ENCODE results near the gene TNPO3. TPM values are rescaled to one million over a fixed set of nuclear protein-coding genes. Genes with fewer than 3 reads are reported as not detected.

TNPO3 gene
- 31.9 TPM for total RNA-seq

DNA sequence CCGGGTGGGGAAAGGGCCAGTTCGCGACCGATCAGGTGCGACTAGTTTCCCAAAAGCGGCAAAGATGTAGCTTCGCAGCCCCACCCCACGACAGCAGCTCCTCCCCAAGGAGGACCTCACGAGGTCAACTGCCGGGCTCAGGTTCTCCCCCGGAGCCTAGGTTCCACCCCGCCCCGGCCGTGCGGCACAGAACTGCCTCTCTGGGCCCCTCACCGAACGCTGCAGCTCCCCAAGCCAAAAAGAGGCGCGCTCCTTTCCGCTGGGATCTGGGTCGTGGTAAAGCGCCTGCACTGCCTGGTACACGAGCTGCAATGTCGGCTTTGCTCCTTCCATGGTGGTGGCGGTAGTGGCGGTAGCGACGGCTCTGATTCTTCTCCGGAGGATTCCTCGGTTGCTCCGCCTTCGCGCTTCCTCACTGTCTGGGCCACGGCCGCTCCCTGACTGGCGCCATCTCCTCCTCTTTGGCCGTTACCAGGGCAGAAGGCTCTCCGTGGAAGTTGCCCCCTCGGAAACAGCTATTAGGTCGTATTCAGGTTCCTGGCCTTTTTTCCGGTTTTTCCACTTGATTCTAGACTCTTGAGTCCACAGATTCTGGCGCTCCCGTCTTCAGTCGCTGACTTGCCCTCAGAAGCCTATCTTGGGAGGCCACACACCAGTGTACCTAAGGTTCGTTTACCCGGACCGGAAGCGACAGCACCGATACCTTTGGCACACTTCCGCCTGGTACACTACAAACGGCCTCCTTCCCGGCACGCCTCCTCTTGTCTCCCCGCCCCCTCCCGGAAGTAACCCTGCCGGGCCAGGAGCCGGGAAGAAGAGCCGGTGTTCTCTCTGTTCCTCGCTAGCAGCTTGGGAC is at the start of gene TNPO3:
Gene TNPO3 (minus strand): TSS at position 674 of the 856 bp plus-strand sequence. CDS start 341 bp downstream, at position 333.
- peak; percentile 96 for ATAC-seq

DNA sequence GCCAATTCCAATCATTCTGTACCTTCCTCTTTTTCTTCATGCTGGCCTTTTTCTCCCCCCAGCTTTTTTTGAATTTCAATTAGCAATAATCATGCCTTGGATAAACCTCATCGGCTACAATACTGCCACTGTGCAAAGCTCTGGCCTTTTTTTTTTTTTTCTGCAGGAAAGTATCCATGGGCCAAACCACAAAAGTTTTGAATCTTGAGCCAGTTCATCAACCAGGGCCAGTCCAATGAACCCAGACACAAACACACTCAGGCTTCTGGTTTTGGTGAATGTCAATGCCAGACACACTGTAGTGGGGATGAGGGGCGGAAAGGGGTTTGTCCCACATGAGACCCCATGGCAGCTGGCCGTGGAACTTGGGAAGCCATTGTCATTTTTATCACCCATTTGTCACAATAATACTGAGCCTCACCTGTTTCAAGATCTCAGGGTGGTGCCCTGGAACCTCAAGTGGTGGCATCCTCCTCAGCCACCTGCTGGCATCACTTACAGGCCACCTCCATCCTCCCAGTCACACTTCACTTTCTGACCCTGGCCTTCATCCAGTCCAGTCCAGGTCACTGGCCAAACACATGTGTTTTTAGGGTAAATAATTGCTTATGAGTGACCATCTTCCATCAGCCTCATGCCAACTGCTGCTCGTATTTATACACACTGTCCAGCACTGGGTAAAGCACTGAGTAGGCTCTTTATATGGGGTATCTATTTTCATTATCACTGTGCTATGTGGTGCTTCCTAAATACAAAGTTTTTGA is 48.8 kb upstream of the TNPO3 start:
- no peak for ATAC-seq

DNA sequence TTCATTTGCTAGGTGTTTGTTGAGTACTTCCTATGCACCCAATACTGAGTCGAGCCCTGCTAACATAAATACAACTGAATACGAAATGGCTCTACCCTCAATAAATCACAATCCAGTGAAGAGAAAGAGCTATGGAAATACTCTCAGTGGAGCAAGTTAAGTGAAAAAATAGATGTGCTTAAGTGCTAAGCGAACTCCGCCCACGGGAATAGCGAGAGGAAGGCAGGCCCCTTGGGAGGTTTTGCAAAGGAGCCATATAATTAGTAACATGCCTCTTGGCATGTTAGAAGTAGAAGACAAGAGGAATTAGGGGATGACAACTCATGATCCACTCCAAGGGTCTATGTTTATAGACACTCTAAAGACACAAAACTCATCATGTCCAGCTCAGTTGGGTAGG is 46.8 kb upstream of the TNPO3 start:
- ATAC-seq: no peak

DNA sequence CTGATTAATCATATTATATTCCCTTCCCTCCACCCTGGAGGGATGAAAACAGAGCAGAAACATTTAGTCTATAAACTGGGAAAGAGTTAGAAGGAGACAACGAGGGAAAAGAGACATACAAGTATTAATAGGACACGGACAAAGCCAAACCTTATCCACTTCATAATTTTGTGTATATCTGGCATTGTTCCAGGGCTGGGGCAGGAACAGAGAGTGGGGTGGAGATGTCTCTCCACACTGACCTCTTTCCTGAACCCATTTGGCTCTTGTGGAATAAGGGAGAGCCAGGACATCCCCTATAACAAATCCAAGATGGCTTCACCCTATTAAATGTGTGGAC is 45.9 kb upstream of the TNPO3 start:
- no peak for ATAC-seq

DNA sequence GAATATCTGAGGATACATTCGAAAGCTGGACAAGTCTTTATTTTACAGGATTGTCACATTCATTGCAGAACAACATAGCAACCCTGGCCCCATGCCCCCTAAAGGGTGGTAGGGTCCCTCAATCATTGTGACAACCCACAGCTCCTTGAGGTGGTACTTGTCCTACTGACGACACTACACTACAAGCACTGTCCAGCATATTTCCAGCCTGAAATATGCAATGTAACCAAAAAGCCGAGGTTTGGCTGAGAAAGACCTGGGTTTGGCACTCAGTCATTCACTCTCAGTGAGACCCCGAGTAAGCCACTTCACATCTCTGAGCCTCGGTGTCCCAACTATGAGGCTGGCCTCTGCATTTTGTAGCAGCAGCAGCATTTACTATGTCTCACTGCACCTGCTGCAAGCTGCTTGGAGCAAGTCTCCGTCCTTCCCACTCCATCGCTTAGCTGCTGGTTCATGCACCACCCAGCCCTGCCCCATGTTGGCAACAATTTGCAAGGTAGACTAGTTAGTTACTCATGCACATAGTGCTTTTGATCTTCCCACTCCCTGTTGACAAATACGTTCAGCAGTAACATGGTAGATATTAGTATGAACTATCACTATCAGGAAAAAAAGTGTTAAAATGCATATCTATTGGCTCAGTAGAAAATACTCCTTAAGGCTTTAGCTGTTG is 43.6 kb upstream of the TNPO3 start:
- ATAC-seq: peak; percentile 60

DNA sequence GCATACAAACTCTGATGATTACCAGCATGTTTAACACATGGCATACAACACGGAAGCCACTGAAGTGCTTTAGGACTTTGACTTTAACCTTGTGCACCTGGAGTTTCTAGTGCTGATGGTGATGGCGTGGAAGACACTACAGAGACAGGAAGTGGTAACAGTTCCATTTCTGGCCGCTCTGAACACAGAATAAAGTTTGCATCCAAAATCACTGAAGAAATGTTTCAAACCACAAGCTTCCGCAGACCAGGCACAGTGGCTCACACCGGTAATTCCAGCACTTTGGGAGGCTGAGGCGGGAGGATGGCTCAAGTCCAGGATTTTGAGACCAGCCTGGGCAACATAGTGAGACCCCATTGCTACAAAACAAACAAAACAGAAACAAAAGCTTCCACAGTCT is 40.3 kb upstream of the TNPO3 start:
- no peak for ATAC-seq

DNA sequence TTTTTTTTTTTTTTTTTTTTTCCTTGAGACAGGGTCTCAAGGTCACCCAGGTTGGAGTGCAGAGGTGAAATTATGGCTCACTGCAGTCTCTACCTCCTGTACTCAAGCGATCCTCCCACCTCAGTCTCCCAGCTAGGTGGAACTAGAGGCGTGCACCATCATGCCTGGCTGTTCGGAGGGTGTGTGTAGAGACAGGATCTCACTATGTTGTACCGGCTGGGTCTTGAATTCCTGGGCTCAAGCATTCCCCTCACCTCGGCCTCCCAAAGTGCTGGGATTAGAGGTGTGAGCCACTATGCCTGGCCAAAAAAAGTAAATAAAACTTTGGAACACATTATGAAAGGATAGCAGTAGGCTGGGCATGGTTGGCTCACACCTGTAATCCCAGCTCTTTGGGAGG is 39.6 kb upstream of the TNPO3 start:
- no peak for ATAC-seq

DNA sequence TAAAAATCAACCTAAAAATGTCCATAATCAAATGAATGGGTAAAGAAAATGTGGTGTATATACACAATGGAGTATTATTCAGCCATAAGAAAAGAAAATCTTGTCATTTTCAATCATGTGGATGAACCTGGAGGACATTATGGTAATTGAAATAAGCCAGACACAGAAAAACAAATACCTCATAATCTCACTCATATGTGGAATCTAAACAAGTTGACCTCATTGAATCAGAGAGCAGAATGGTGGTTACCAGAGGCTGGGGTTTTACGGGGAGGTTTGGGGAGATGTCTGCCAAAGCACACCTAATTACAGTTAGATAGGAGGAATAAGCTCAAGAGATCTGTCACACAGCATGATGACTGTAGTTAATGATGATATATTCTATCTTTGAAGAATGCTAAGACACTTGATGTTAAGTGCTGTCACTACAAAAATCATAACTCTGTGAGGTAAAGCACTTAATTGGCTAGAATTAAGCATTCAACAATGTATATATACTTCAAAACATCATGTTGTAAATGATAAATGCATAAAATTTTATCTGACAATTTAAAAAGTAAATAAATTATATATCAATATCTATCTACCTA is 39.1 kb upstream of the TNPO3 start:
- no peak for ATAC-seq

DNA sequence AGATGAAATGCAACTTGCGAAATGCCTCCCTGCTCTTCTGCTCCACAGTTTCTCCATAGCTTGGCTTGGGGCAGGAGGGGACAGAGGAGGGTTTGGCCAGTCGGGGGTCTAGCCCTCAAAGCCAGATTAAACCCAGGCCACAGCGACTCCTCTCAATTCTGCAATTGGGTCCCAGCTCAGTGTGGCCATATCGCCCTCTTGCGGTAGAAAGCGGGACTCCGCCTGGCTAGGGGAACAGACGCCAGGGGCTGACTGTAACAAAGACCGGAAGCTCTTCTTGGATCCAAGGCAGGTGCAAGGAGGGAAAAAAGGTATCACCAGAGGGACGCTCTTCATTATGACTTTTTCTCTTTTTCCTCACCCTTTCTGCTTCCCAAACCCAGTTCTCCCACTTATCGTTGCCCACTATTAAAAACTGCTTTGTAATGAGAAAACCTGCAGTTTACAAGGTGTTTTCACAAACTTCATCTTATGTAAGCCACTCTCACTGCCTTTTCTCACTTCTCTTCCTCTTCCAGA is 36.6 kb upstream of the TNPO3 start:
- ATAC-seq: peak; percentile 93

DNA sequence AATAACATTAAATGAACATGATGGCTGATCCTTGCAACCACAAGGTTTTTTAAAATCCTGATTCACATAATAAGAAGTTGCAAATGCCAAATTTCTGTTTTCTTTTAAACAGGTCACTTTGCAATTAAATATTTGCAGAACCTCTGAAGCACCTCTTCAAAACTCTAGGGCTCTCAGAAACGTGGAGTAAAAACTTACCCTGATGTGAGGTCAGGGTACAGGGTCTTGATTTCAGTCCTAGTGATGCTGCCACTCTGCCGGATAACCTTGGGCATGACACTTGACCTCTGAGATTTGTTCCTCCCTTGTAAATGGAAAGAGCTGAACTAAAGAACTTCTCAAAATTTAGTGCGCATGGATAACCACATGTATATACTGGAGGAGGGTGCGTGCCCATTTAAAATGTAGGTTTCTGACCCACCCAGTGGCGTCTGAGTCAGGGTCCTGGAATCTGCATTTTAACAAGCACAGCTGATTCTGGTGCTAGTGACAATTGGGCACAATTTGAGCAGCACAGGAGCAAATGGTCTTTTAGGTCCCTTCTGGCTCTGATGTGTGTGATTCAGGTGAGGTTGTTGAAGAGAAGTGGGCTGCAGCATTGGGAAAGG is 35.5 kb upstream of the TNPO3 start:
- ATAC-seq: no peak

DNA sequence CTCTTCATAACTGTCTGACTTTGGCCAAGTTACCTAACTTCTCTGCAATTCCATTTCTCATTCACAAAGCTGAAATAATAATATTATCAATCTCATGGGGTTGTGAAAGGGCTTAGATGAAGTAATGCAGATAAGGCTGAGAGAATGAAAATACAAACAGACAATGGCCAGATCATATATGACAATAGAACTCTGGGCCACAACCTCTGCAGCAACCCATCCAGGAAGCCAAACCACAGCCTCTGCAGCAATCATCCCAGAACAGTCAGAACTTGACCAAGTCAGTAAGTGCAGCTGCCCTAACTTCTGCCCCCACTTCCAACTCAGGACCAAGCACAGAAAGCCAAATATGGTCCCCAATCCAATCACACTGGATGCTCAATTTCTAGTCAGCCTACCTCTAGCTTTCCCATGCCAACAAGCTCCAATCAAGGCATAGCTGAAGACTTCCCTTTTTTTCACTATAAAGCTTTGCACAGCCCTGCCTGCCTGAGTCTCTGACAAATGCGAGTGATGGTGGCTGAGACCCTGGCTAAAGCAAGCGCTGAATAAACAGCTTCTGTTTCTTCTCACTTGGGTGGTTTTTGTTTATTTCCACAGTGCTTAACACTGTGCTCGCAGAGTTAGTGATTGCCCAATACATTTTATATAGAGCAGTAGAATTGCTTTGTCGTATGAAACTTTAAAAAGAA is 34.8 kb upstream of the TNPO3 start:
- no peak for ATAC-seq

DNA sequence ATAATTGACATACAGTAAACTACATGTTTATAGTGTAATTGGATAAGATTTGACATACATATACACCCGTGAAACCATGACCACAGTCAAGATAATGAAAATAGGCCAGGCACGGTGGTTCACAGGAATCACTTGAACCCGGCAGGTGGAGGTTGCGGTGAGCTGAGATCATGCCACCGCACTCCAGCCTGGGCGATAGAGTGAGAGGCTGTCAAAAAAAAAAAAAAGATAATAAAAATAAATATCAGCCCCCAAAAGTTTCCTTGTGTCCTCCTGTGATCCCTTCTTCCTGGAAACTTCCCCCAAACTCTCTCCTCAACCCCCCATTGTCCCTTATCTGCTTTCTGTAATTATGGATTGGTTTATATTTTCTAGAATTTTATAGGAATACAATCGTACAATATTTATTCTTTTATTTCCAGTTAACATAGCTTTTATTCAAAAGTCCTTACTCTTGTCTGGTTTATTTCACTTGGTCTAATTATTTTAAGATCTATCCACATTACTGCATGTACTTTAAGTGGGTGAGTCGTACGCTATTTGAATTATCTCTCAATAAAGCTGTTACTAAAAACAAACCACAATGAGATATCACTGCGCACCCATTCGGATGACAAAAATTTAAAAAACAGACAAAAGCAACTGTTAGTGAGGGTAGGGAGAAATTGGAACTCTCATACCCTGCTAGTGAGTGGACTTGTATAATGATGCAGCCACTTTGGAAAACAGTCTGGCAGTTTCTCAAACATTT is 30.1 kb upstream of the TNPO3 start:
- ATAC-seq: no peak

DNA sequence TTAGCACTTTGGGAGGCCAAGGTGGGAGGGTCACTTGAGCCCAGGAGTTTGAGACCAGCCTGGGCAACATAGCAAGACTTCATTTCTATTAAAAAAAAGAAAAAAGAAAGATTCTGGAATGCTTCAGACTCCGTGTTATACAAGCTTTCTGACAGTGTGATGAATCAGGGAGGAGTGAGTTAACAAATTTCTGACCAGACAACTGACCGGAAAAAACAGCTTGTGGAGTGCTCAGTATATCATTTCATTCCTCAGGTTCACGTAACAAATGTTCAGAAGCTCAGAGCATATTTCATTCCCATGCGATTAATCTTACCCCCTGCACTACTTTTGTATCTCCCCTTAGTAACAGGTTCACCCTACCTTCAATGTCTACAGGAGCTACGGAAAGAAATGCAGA is 28.6 kb upstream of the TNPO3 start:
- ATAC-seq: no peak

DNA sequence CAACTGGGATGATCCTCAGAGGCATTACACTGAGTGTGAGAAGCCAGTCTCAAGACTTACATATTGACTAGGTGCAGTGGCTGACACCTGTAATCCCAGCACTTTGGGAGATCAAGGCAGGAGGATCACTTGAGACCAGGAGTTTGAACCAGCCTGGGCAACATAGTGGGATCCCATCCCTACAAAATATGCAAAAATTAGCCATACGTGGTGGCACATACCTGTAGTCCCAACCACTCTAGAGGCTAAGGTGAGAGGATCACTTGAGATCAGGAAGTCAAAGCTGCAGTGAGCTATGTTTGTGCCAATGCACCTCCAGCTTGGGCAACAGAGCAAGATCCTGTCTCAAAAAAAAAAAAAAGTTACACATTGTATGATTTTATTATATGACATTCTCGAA is 23.5 kb upstream of the TNPO3 start:
- no peak for ATAC-seq

DNA sequence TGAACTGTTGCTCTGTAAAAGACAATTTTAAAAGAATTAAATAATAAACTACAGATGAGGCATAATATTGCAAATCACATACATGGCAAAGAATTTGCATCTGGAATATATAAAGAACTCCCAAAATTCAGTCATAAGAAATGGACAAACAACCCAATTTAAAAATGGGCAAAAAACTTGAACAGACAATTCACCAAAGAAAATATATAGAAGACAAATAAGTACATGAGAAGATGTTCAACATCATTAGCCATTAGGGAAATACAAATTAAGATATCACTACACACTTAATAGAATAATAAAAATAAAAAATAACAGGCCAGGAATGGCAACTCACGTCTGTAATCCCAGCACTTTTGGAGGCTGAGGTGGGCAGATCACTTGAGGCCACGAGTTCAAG is 22.0 kb upstream of the TNPO3 start:
- no peak for ATAC-seq

DNA sequence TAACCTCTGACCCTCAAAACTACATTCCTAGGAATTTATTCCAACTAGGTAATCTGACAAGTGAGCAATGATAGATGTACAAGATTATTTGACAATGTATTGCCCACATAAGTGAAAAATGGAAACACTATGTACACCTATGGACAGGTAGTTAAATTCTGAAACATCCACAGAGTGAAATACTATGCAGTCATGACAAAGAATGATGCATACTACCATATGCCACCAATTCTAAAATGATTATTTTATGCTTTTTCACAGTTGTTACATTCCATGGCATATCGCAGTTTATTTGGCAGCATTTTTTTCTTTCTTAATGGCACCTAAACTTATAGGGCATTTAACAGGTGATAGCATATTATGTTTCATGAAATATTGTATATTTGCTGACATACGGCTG is 20.1 kb upstream of the TNPO3 start:
- ATAC-seq: no peak

DNA sequence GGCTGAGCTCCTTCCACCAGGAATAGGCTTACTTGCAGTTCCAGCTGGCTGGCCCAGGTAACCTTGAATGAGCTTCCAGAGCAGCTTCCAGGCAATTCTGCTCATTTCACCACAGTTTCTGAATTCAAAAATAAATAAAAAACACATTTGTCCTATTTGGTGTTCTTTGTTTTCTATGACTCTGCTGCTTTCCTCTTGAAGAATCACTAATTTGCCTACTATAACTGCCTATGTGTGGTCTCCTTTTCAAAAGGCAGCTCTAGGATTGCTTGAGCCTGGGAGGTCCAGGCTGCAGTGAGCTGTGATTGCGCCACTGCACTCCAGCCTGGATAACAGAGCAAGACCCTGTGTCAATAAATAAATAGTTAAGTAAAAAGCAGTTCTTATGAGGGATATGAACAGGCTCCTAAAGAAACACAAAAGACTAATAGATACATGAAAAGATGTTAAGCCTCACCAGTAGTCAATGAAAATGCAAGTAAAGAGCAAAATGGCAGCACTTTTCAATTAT is 19.5 kb upstream of the TNPO3 start:
- no peak for ATAC-seq

DNA sequence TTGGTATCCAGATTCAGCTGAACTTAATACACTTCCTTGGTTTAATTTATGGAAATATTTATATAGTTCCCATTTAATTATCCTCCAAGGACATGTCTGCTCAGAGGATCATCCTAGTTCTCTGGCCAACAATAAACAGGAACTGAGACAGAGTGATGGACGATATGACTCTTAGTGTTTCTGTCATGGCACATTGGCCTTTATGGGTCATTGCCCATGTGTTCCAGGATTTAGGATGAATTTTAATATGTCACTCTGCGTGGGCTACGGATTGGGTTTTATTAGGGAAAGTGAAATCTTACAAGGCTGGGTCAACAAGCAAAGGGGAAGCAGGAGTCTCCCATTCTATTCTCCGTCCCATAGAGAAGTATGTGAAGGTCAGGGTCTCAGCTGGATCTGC is 18.8 kb upstream of the TNPO3 start:
- no peak for ATAC-seq

DNA sequence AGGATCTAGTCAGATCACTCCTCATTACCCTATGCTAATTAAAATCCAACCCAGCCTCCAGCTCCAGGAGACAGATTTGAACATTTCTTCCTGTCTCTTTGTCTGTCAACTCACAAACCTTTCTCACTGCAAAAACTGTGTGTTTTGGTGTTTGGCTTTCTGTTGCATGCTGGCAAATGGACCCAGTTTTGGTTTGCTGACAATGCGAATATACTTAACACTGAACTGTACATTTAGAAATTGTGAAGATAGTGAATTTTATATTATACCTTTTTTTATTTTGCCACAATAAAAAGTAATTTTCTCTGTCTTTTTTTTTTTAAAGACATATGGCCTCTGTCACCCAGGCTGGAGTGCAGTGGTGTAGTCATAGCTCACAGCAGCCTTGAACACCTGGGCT is 18.3 kb upstream of the TNPO3 start:
- no peak for ATAC-seq

DNA sequence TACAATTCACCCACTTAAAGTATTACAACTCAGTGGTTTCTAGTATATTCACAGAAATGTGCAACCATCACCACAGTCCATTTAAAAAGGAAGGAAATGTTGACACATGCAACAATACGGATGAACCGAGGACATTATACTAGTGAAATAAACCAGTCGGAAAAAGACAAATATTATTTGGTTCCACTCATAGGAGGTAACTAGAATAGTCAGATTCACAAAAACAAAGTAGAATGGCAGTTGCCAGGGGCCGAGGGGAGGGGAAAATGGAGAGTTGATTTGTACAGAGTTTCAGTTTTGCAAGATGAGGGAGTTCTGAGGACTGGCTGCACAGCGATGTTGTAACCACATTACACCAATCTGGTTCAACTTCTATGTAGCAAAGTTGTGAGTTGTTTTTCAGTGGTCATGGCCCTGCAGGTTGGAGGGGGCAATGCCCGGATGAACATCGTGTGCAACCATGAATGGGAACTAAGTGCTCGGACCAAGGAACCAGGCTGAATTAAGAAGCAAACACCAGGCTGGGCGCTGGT is 17.6 kb upstream of the TNPO3 start:
- ATAC-seq: no peak

DNA sequence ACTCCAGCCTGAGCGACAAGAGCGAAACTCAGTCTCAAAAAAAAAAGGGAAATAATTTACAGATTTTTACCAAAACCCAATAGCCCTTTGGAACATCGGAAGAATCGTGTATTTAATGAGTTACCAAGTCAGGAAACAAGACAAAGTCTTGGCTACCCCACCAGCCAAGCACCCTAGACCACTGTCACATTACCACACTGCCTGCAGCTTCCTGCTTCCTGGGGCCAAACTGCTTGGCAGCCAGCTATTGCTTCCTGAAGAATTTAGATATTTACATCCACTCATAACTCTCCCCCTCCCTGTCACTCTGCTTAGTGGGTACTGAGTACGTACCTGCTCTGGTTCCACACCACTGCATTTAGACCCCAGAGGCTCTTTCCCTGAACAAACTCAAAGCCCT is 14.1 kb upstream of the TNPO3 start:
- no peak for ATAC-seq

Data from esophagus mucosa (tissue), 1 donor.